GM21528 (cell line): ENCODE data around the gene HOXB6.

ENCODE experiments used
- ATAC-seq: cut with Tn5 transposase; IDR thresholded peaks from one replicate; pipeline ENCODE4 v1.9.1; 2021; ENCODE audit warnings: mild to moderate bottlenecking, moderate library complexity; ENCODE audit not compliant: unreplicated experiment, low FRiP score

Gene HOXB6

GRCh38 chr17:48596735-48597527, 7.9 kb downstream of the HOXB6 start:
- no peak for ATAC-seq

DNA sequence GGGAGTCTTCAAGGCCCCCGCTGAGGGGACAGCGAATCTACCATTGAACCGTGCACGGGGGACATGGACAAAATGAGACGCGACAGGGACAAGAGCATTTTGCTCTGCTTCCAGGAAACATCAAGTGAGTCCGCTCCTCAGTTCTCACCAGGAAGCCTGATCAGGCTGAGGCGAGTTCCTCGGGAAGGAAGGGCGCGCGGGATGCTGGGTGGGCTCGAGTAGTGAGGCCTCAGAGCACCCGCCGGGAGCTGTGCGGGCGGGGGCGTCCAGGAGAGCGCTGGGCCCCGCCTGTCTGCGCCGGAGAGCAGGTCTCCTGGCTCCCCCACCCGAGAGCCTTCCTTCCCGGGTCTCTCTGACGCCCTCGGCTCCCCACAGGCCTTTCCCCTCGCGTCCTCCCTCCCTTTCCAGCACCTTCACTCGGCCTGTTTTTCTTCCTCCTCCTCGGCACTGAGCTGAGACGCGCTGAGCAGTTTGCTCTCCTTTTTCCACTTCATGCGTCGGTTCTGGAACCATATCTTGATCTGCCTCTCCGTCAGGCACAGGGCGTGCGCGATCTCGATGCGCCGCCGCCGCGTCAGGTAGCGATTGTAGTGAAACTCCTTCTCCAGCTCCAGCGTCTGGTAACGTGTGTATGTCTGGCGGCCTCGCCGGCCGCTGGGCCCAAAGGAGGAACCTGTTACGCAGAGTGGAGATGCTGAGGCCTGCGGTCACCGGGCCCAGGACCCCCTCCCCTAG, 8.6 kb downstream of the HOXB6 start:
- no peak for ATAC-seq

DNA sequence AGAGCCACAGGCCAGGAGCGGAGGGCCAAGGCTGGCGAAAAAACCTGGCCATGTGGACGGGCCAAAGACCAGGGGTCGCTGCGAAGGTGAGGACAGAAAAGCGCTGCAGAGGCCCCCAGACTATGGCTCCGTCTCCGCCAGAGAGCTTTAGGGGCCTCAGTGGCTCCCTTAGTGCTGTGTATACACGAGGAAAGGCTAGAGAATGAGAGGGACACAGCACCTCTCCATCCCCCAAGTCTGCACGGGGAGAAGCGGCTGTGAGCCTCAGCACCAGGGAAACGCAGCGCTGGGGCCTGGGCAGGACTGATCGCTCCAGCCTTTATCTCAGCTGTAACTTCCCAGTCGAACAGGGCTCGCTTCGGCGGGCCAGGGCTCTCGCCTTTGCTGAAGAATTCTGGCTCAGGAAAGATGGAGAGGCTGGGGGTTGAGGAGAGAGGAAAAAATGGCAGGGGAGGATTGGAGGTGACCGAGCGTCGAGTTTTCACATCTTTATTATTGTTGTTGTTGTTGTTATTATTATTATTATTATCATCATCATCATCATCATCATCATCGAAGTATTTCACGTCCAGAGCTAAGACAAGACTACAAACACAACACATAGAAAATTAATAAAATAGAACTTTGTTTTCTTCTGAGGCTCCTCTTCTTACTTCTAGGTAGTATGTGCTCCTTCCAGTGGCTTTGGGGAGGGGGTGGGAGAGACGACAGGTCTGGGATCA, 9.3 kb downstream of the HOXB6 start:
- no peak for ATAC-seq

- ATAC-seq: no peak
Observed at GRCh38 chr17:48594538-48595277, 10.1 kb downstream of the HOXB6 start.

DNA sequence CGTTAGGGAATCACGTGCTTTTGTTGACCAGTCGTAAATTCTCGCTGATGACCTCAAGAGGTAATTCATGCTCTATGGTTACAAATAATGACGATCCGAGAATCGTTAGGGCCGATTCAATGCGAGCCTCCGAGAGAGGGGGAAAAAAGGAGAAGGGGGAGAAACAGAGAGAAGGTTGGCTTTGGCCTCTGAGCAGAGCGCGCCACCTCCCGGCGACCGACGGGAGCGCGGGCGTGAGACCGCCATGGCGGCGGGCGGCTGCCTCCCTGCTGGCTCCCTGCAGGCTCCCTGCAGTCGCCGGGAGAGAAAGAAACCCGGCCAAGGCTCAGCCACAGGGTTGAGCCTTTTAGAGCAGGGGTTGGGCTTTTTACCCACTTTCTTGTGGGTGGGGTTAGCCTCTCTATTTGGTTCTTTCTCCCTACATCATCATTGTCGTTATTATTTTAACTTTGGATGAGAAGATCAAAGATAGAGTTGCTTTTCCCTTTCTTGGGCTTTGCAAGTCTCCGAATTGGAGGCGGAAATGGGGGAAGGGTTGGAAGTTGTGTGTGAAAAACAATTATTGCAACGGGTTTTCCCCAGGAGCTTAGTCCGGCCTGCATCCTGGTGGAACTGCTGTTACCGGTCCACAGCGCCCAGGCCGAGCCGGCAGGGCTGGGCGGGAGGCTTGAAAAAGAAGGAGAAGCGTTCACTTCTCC, 10.8 kb downstream of the HOXB6 start:
- ATAC-seq: no peak

DNA sequence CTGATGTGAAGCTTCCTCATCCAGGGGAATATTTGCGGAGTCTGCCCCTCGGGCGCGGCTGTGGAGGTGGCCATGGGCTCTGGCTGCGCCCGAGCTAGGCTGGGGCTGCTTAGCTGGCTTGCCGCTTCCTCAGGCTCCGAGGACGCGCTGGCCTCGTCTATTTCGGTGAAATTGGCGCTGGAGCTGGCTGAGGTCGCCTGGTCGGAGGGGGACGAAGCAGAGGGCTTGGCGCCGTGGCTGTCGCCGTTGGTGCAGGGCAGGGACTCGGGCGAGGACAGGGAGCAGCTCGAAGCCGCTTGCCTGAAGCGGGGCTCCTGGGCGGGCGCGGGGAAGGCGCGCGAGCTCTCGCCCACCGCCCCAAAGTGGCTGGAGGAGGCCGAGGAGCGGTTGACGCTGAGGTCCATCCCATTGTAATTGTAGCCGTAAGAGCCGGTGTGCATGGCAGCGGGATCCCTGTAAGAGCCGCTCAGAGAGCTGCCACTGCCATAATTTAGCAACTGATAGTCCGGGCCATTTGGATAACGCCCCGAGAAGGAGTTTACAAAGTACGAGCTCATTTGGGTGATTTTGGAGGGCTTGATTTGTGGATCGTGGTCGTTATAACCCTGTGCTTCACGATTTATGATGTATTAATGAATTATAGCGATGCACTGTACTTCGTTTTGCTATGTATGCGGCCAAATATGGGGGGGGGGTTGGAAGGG, 11.5 kb downstream of the HOXB6 start, which contains the start of gene HOXB5:
TSS of gene HOXB5 (minus strand) at position 654 of the 704 bp plus-strand sequence. CDS start at position 557, 97 bp downstream.
- no peak for ATAC-seq

GRCh38 chr17:48592577-48592976, 12.2 kb downstream of the HOXB6 start:
- ATAC-seq: no peak

GRCh38 chr17:48592057-48592514, 12.7 kb downstream of the HOXB6 start:
- no peak for ATAC-seq

- no peak for ATAC-seq
Observed at GRCh38 chr17:48591255-48592056, 13.3 kb downstream of the HOXB6 start.

GRCh38 chr17:48590607-48591161, 14.1 kb downstream of the HOXB6 start:
- ATAC-seq: no peak

DNA sequence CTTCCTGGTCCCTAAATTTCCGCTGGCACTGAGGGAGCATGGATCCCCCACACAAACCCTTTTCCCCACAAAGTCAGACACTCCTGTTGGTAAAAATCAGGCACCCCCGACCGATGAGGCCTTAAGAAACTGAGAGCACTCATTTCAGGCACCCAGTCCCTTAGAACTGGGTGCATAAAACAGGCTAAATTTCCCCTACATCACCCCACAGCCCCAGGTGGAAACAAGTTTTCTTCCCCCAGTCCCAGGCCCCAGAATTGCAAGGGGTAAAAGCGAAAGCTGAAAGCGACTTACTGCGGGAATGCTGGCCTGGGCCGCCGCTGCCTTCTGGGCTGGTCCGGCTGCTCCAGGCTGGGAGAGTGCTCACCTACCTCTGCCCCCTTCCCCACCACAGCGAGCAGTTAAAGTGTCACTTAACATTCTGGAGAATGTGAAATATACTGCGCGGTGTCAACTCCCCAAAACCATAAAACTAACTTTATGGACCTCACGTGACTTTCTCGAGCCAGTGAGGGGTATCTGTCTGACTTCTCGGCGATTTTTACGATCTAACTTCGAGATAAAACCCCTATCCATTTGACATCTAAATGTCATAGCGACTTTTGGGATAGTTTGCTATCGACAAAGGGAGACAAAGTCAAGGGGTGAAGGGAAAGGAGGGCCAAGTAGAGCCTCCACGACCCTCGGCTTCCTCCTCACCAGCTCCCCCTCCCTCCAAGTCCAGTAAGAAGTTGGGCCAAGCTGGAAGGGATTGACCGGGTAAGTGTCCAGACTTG, 14.8 kb downstream of the HOXB6 start, which contains the start of gene HOXB3:
TSS of gene HOXB3 (minus strand) at position 411 of the 776 bp plus-strand sequence. CDS start 37,767 bp downstream, outside the sequence.
- no peak for ATAC-seq

GRCh38 chr17:48589060-48589830, 15.5 kb downstream of the HOXB6 start:
- ATAC-seq: no peak

- ATAC-seq: no peak
Observed at GRCh38 chr17:48588528-48588927, 16.3 kb downstream of the HOXB6 start.

GRCh38 chr17:48588074-48588415, 16.7 kb downstream of the HOXB6 start:
- no peak for ATAC-seq

- no peak for ATAC-seq
Observed at GRCh38 chr17:48587276-48588073, 17.3 kb downstream of the HOXB6 start.
